ENCODE measurements around the gene CALHM1.

GRCh38 chr10:103443475-103444185 is 15.1 kb downstream of the CALHM1 start:
- TF ChIP-seq SUZ12 (IDR thresholded peaks at IDR 0.05) (no peak), FOXK2 (IDR thresholded peaks at IDR 0.05) (no peak), FOXM1 (IDR thresholded peaks at IDR 0.05; ENCODE audit: borderline replicate concordance) (no peak), ZNF384 (IDR thresholded peaks at IDR 0.05) (no peak), SP1 (IDR thresholded peaks at IDR 0.05) (no peak), TARDBP (IDR thresholded peaks at IDR 0.05) (no peak), BHLHE40 (IDR thresholded peaks at IDR 0.05; ENCODE audit: borderline replicate concordance) (no peak), FOXA1 (IDR thresholded peaks at IDR 0.05) (no peak), ELF4 (IDR thresholded peaks at IDR 0.05) (no peak)
- TF ChIP-seq, protein P1, sequence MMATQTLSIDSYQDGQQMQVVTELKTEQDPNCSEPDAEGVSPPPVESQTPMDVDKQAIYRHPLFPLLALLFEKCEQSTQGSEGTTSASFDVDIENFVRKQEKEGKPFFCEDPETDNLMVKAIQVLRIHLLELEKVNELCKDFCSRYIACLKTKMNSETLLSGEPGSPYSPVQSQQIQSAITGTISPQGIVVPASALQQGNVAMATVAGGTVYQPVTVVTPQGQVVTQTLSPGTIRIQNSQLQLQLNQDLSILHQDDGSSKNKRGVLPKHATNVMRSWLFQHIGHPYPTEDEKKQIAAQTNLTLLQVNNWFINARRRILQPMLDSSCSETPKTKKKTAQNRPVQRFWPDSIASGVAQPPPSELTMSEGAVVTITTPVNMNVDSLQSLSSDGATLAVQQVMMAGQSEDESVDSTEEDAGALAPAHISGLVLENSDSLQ (IDR thresholded peaks at IDR 0.05), result no peak
